Upper lobe of right lung (tissue), 1 donor: ENCODE measurements around the gene SETD1B. TPM values are rescaled to one million over a fixed set of nuclear protein-coding genes. Genes with fewer than 3 reads are reported as not detected.
"Not testable (repeated sequence)": the region's sequence is repeated elsewhere in the genome, so short reads cannot be mapped to it uniquely, and the experiment has no call there.

ENCODE experiments used
- ATAC-seq: fragments of 200-7000 bp; cut with Tn5 transposase; one replicate; pipeline ENCODE4 v1.9.1; 2020; ENCODE audit warnings: mild to moderate bottlenecking, moderate library complexity
- DNase-seq: peaks from one replicate; pipeline ENCODE4 v3.0.0-alpha.2; 2020
- H3K27ac ChIP-seq: fragments of 200-600 bp; one replicate; pipeline ENCODE4 v1.8.0; 2022
- H3K27me3 ChIP-seq: fragments of 200-600 bp; one replicate; pipeline ENCODE4 v1.8.0; 2022; ENCODE audit warnings: mild to moderate bottlenecking
- H3K36me3 ChIP-seq: fragments of 200-600 bp; one replicate; pipeline ENCODE4 v1.8.0; 2022
- H3K4me1 ChIP-seq: fragments of 200-600 bp; one replicate; pipeline ENCODE4 v1.8.0; 2022
- H3K4me3 ChIP-seq: fragments of 200-600 bp; one replicate; pipeline ENCODE4 v1.8.0; 2022; ENCODE audit warnings: mild to moderate bottlenecking
- H3K9me3 ChIP-seq: fragments of 200-600 bp; one replicate; pipeline ENCODE4 v1.8.0; 2022
- CTCF ChIP-seq: fragments of 200-600 bp; IDR thresholded peaks from one replicate; pipeline ENCODE4 v1.8.0; 2022; ENCODE audit warnings: antibody characterized with exemption
- intact Hi-C: fragments of 100-400 bp; cut with DNase I; formaldehyde crosslinking; loops from one replicate; pipeline ENCODE4 v1.11.0; 2022
- total RNA-seq: library from RNA; stranded (reverse); fragmentation: NEBNext Ultra II Directional; extraction: Animal tissue kit (Norgen Biotek cat#: 25700); gene quantifications from one replicate; pipeline ENCODE4 v1.2.1, GENCODE V29; 2021
- donor health status: DM: no; HTN: yes; CAD: no; lungs with severe emphysema.

SETD1B gene
- total RNA-seq, 1 donor from 2014 or later, result 18.4 TPM

DNA sequence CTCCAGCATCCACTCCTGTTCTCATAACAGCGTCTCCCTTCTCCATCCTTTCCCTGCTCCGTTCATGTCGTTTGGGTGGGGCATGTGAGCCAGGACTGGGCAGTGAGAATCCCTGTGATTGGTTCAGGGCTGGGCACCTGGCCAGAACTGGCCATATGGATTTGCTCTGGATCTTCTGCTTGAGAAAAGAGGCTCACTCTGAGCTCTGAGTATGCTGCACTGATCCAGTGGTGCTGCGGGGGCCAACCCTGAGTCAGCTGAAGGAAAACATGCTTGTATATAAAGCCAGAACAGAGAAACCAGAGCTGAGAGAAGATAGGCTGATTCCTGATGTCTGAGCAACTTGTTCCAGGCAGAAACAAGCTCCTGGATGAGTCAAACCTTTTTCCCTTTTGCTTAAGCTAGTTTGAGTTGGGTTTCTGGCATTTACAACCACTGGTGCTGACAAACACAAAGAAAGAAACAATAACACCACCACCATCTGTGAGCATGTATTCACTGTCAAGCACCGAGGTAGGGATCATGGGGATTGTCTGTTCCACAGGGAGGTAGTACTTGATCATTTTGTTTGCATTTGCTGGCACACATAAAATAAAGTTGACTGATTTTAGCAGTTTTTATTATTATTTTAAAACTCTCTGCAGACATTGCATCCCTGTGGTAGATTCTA lies 68.9 kb downstream of the SETD1B start:
- no peak for TF ChIP-seq CTCF
- intact Hi-C loops, result no loop called here
- ATAC-seq (peak; percentile 20), DNase-seq (no peak)
- no peak overlapping the region for H3K4me3 ChIP-seq
- H3K4me1 ChIP-seq, result no peaks in the 10 kb centered on the region
- H3K9me3 ChIP-seq, result no peaks in the 10 kb centered on the region
- no peaks in the 10 kb centered on the region for H3K27me3 ChIP-seq
- no peaks in the 10 kb centered on the region for H3K36me3 ChIP-seq
- H3K27ac ChIP-seq, result no peak overlapping the region

DNA sequence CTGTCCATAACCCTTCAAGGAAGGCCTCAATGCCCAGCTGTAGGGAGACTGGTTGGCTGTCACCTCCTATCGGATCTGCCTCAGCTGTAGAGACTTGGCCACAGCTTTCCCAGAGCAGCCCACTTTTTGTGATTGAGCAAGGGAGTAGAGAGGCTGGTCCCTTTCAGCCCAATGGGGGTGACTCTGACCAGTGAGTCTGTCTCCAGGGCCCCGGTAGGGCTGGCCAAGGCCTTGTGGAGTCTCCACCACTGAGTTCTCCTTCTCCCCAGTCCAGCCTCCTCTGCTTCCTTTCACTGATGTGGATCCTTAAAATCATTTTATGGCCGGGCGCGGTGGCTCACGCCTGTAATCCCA lies 69.4 kb downstream of the SETD1B start:
- H3K36me3 ChIP-seq, result no peaks in the 10 kb centered on the region
- intact Hi-C loops, result no loop called here
- ATAC-seq, result peak; percentile 32
- no peak overlapping the region for H3K4me3 ChIP-seq
- no peak overlapping the region for H3K27ac ChIP-seq
- H3K9me3 ChIP-seq, result no peaks in the 10 kb centered on the region
- TF ChIP-seq CTCF, result no peak
- H3K27me3 ChIP-seq, result no peaks in the 10 kb centered on the region
- DNase-seq, result no peak
- H3K4me1 ChIP-seq, result no peaks in the 10 kb centered on the region

DNA sequence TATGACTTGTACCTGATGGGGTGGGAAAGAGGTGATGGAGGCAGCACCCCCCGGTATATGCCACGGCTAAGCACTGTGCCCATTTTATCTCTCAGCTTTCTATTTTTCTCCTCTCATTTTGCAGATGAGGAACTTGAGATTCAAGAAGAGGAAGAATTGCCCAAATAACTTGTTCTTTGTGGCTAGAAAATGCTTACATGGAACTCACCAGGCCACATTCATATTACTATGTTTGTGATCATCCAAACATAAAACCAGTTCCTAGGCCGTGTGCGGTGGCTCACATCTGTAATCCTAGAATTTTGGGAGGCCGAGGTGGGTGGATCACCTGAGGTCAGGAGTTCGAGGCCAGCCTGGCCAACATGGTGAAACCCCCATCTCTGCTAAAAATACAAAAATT lies 70.3 kb downstream of the SETD1B start:
- Histone ChIP-seq H3K4me3 (no peak overlapping the region), H3K27me3 (no peaks in the 10 kb centered on the region), H3K27ac (no peak overlapping the region), H3K4me1 (no peaks in the 10 kb centered on the region), H3K9me3 (no peaks in the 10 kb centered on the region), H3K36me3 (no peaks in the 10 kb centered on the region)
- DNase-seq (no peak), ATAC-seq (peak; percentile 46)
- intact Hi-C loops, result no loop called here
- no peak for TF ChIP-seq CTCF

DNA sequence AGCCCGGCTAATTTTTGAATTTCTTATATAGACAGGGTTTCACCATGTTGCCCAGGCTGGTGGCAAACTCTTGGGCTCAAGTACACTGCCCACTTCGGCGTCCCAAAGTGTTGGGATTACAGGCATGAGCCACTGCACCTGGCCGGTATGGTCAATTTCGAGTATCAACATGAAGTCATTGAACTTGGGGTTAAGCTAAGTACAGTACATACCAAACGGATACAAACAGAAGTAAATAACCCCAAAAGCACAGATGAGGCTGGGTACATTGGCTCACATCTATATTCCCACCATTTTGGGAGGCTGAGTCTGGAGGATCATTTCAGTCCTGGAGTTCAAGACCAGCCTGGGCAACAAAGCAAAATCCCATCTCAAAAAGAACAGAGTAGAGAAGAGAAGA lies 71.8 kb downstream of the SETD1B start:
- H3K27ac ChIP-seq, result no peak overlapping the region
- no peaks in the 10 kb centered on the region for H3K27me3 ChIP-seq
- TF ChIP-seq CTCF, result no peak
- no peaks in the 10 kb centered on the region for H3K36me3 ChIP-seq
- H3K4me3 ChIP-seq, result no peak overlapping the region
- H3K4me1 ChIP-seq, result no peaks in the 10 kb centered on the region
- intact Hi-C loops, result no loop called here
- ATAC-seq (no peak), DNase-seq (no peak)
- no peaks in the 10 kb centered on the region for H3K9me3 ChIP-seq

DNA sequence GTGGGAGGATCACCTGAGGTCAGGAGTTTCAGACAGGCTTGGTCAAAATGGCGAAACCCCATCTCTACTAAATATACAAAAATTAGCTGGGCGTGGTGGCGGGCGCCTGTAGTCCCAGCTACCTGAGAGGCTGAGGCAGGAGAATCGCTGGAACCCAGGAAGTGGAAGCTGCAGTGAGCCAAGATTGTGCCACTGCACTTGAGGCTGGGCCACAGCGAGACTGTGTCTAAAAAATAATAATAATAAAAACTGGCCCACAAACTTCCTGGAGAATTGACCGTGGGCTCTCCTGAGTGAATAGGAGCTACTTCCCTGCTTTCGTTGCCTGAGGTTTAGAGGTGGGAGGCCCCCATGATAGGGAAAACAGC lies 72.3 kb downstream of the SETD1B start:
- intact Hi-C loops, H3K9me3 ChIP-seq, H3K27me3 ChIP-seq, ATAC-seq, H3K27ac ChIP-seq, H3K4me1 ChIP-seq, H3K36me3 ChIP-seq, H3K4me3 ChIP-seq, DNase-seq: not testable (repeated sequence)

Other genes with a start within 250 kb of the SETD1B start
- 35.4 TPM for gene KDM2B, start 223.0 kb upstream of the SETD1B start, total RNA-seq
- gene ORAI1, start 177.5 kb upstream of the SETD1B start, total RNA-seq, result 32.4 TPM
- 0.67 TPM for gene MORN3, start 134.4 kb upstream of the SETD1B start, total RNA-seq
- gene TMEM120B, start 91.3 kb upstream of the SETD1B start, total RNA-seq, result 17.1 TPM
- 41.0 TPM for gene RHOF, start 10.3 kb upstream of the SETD1B start, total RNA-seq
- 1.8 TPM for gene HPD, start 54.9 kb downstream of the SETD1B start, total RNA-seq
- gene PSMD9, start 84.8 kb downstream of the SETD1B start, total RNA-seq, result 43.4 TPM
- gene CFAP251, start 114.6 kb downstream of the SETD1B start, total RNA-seq, result 2.5 TPM
- 11.4 TPM for gene BCL7A, start 217.9 kb downstream of the SETD1B start, total RNA-seq